Activated B cell treated with CpG ODN at 0.5 μM for 24 hours (primary cell): ENCODE results near the gene ATP11A. TPM values are rescaled to one million over a fixed set of nuclear protein-coding genes. Genes with fewer than 3 reads are reported as not detected.
"Not testable (repeated sequence)": the region's sequence is repeated elsewhere in the genome, so short reads cannot be mapped to it uniquely, and the experiment has no call there.

Experiments used
- ATAC-seq: fragments of 200-7000 bp; cut with Tn5 transposase; one replicate; pipeline ENCODE4 v1.10.0; 2021; ENCODE audit warnings: low read depth, mild to moderate bottlenecking, moderate library complexity
- CTCF ChIA-PET: fragments of 350-600 bp; sonication (Branson Sonifier 250); formaldehyde crosslinking; loops from one replicate; lab custom pipeline; 2021; ENCODE audit warnings: antibody characterized with exemption; lab: Charles Lee
- POLR2A ChIA-PET: fragments of 350-600 bp; sonication (Branson Sonifier 250); formaldehyde crosslinking; loops from one replicate; lab custom pipeline; 2021; ENCODE audit warnings: antibody characterized with exemption; lab: Charles Lee
- DNase-seq: peaks from one replicate; pipeline ENCODE4 v3.0.0; 2022
- H3K27ac Mint-ChIP-seq: one replicate; pipeline ENCODE4 v1.8.0; 2020; ENCODE audit warnings: mixed read lengths
- H3K27me3 Mint-ChIP-seq: one replicate; pipeline ENCODE4 v1.8.0; 2021; ENCODE audit warnings: mixed read lengths
- H3K36me3 Mint-ChIP-seq: one replicate; pipeline ENCODE4 v1.8.0; 2021; ENCODE audit warnings: low read depth, mixed read lengths
- H3K4me1 Mint-ChIP-seq: one replicate; pipeline ENCODE4 v1.8.0; 2021; ENCODE audit warnings: mixed read lengths
- H3K4me3 Mint-ChIP-seq: one replicate; pipeline ENCODE4 v1.8.0; 2020; ENCODE audit warnings: mild to moderate bottlenecking, mixed read lengths
- H3K9me3 Mint-ChIP-seq: one replicate; pipeline ENCODE4 v1.8.0; 2020; ENCODE audit warnings: mixed read lengths
- intact Hi-C: fragments of 100-400 bp; cut with micrococcal nuclease; formaldehyde crosslinking; loops from one replicate; pipeline ENCODE4 v1.15.1; 2024
- total RNA-seq: library from RNA; stranded (reverse); gene quantifications from 2 replicates; pipeline ENCODE4 v1.2.3, GENCODE V29; 2022
- TF ChIP-seq, protein P1 (sequence below): fragments of 200-600 bp; IDR thresholded peaks from one replicate; pipeline ENCODE4 v1.8.0; 2022; ENCODE audit warnings: antibody characterized with exemption, mild to moderate bottlenecking

Gene ATP11A
- total RNA-seq, 1 donor from 2014 or later: 49.6 TPM

DNA sequence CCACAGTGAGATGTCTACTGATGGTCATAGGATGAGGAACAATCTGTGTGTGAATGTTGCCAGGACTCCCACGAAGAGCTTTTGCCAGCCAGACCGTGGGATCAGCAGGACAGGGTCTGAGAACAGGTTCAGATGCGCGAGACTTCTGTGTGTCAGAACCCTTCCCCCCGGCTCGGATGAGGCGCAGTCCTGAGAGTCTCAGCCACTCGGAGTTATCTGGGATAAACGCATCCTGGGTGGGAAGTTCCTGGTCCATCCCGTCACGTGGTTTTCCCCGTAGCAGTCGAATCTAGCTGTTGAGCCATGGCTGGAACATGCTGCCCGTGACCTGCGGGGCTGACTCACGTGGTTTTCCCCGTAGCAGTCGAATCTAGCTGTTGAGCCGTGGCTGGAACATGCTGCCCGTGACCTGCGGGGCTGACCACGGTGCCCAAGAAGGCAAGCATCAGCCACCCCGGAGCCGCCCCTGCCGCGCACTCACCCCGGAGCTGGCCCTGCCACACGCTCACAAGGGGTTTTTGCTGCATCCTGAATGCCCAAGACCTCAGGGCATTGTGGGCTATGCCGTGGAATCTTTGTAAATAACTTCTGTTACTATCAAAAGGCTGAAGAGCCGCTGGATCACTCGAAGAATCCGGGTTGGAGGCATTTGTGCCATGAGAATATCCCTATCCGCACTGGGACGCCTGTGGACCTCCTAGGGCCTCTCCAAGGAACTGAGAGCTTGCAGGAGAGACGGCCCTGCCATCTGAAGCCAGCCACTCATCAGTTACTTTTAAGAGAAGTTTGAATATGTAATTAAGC is 148.4 kb downstream of the ATP11A start:
- Mint-ChIP-seq H3K27ac (no peak overlapping the region), H3K9me3 (no peaks in the 10 kb centered on the region), H3K27me3 (no peaks in the 10 kb centered on the region), H3K36me3 (peaks cover 52% of the 10 kb centered on the region), H3K4me3 (no peak overlapping the region), H3K4me1 (no peaks in the 10 kb centered on the region)
- TF ChIP-seq, protein P1, sequence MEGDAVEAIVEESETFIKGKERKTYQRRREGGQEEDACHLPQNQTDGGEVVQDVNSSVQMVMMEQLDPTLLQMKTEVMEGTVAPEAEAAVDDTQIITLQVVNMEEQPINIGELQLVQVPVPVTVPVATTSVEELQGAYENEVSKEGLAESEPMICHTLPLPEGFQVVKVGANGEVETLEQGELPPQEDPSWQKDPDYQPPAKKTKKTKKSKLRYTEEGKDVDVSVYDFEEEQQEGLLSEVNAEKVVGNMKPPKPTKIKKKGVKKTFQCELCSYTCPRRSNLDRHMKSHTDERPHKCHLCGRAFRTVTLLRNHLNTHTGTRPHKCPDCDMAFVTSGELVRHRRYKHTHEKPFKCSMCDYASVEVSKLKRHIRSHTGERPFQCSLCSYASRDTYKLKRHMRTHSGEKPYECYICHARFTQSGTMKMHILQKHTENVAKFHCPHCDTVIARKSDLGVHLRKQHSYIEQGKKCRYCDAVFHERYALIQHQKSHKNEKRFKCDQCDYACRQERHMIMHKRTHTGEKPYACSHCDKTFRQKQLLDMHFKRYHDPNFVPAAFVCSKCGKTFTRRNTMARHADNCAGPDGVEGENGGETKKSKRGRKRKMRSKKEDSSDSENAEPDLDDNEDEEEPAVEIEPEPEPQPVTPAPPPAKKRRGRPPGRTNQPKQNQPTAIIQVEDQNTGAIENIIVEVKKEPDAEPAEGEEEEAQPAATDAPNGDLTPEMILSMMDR: no peak
- POLR2A ChIA-PET: no interaction called here
- intact Hi-C loops: no loop called here
- no peak for ATAC-seq
- CTCF ChIA-PET: no interaction called here
- no peak for DNase-seq

DNA sequence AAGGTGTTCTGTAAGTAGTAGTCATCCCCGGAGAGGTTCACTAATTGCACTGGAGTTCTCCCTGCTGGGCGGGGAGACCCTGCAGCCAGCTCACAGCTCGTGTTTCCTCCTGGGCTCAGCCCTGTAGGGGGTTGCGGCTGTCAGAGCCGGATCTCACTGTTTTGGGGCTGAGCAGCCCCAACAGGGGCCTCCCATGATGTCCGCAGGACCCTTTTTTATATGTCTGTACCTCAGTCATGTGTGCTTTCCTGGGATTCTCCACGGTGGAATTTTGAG is 148.9 kb downstream of the ATP11A start:
- Mint-ChIP-seq H3K27me3 (no peaks in the 10 kb centered on the region), H3K9me3 (no peaks in the 10 kb centered on the region), H3K27ac (no peak overlapping the region), H3K4me1 (no peaks in the 10 kb centered on the region), H3K36me3 (peaks cover 50% of the 10 kb centered on the region), H3K4me3 (no peak overlapping the region)
- POLR2A ChIA-PET: no interaction called here
- TF ChIP-seq, protein P1: no peak
- CTCF ChIA-PET: no interaction called here
- ATAC-seq: no peak
- DNase-seq: no peak
- intact Hi-C loops: no loop called here

DNA sequence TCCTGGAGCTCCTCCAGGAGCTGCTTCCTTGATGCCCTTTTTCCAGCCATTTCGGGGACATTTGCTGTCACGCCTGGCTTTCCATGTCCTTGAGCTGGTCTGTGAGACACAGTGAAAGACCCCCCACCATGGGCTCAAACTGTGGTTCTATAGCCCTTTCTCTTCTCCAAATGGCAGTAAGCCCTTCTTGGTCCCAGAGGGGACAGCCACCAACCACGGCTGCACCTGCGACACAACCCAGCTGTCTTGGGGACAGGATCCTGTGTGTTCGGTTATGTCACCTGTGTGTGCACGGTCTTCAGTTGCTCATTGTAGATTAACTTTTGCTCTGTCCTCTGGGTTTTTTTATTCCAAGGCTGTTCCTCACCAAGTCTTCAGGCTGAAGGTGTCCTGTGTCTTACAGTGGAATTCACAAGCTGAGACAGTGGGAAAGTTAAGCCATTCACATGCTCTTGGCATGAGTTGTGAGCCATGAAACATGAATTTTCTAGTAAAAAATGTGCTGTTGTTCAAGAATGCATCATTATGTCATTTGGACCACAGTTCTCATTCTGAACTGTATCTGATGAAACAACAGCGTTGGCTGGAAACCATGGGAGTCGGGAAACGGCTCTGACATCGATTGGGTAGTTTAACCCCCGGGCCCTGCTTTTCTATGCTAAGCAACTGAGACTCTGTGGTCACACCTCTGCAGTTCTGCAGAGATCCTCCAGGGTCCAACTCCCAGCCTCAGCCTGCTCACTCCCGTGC is 149.7 kb downstream of the ATP11A start:
- no peak for DNase-seq
- ChIA-PET POLR2A (no interaction called here), CTCF (no interaction called here)
- Mint-ChIP-seq H3K27me3 (no peaks in the 10 kb centered on the region), H3K9me3 (no peaks in the 10 kb centered on the region), H3K4me1 (no peaks in the 10 kb centered on the region), H3K27ac (no peak overlapping the region), H3K4me3 (no peak overlapping the region), H3K36me3 (peaks cover 46% of the 10 kb centered on the region)
- TF ChIP-seq, protein P1: no peak
- no peak for ATAC-seq
- intact Hi-C loops: no loop called here

DNA sequence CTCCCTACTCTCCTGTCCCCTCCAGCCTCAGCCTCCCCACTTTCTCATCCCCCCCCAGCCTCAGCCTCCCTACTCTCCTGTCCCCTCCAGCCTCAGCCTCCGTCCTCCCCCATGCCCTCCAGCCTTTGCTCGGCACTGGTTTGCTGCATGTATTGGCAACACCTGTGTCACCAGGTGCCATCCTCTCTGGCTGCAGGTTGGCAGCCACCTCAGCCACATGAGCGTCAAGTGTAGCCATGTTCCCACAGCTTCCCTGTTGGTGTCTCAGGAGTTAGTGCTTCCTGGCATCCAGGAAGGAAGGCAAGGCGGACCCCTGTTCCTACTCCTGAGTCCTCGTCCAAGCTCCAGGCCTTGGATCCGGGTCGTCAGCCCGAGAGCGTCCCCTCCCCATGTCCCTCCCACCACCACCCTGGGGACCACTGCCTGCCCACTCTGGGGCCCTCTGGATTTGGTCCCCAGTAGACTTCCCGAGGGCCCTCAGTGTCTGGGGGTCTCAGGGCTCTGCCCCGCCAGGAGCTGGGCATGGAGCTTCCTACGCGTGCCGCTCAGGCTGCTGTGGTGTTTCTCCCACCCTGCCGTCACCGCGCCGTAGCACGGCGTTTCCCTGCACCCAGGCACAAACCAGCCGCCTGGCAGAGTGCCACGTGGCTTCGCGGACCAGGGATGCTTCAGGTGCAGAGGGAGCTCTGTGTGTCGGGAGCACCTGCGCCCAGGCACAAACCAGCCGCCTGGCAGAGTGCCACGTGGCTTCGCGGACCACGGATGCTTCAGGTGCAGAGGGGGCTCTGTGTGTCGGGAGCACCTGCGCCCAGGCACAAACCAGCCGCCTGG is 150.8 kb downstream of the ATP11A start:
- Mint-ChIP-seq H3K4me3 (no peak overlapping the region), H3K4me1 (no peaks in the 10 kb centered on the region), H3K36me3 (peaks cover 38% of the 10 kb centered on the region), H3K9me3 (no peaks in the 10 kb centered on the region), H3K27ac (no peak overlapping the region), H3K27me3 (no peaks in the 10 kb centered on the region)
- CTCF ChIA-PET: no interaction called here
- ATAC-seq: no peak
- intact Hi-C loops: no loop called here
- TF ChIP-seq, protein P1: no peak
- DNase-seq: no peak
- POLR2A ChIA-PET: no interaction called here

DNA sequence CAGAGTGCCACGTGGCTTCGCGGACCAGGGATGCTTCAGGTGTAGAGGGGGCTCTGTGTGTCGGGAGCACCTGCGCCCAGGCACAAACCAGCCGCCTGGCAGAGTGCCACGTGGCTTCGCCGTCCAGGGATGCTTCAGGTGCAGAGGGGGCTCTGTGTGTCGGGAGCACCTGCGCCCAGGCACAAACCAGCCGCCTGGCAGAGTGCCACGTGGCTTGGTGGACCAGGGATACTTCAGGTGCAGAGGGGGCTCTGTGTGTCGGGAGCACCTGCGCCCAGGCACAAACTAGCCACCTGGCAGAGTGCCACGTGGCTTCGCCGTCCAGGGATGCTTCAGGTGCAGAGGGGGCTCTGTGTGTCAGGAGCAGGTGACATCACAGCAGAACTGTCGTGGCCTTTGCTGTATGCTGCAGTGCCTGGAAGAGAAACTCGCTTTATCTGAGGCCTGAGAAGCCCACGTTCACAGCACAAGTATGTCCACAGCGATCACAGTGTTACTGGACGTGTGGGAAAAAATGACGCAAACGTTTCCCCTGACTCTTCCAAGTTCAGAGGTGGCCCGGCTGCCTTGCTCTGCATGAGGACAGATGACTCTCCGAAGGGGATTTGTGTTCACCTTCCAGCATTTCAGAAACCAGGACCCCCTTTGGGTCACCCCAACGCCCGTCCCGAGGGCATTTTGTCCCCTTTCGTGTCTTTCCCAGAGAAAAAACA is 151.6 kb downstream of the ATP11A start:
- H3K4me3 Mint-ChIP-seq, DNase-seq, intact Hi-C loops, POLR2A ChIA-PET, H3K27ac Mint-ChIP-seq, ATAC-seq, H3K9me3 Mint-ChIP-seq, H3K27me3 Mint-ChIP-seq, H3K4me1 Mint-ChIP-seq, CTCF ChIA-PET: not testable (repeated sequence)
- H3K36me3 Mint-ChIP-seq: peaks cover 42% of the 10 kb centered on the region
